Measurements from ENCODE around the gene MBLAC2. TPM values are rescaled to one million over a fixed set of nuclear protein-coding genes. Genes with fewer than 3 reads are reported as not detected.
A peak's percentile ranks its signal among the peaks of the same experiment; 100 is the strongest.

Gene MBLAC2
- total RNA-seq, result 11.5 and 13.3 TPM in 2 replicates
- 5.8 TPM for total RNA-seq (2013)
- 2.9 and 3.8 TPM in 2 replicates for polyA plus RNA-seq
- polyA minus RNA-seq, result 4.9 and 5.7 TPM in 2 replicates

- no peaks in the 10 kb centered on the region for H3K27me3 Mint-ChIP-seq
- H3K27ac ChIP-seq (ENCODE audit: low read length in 2 of 2), result peak within 1 kb of the TSS; percentile 53 to 55
- H3K36me3 ChIP-seq (replicated peaks in 1 of 2; ENCODE audit: control extremely low read depth in 1 of 2, control insufficient read depth in 1 of 2, extremely low read depth in 1 of 2, insufficient read depth in 2 of 2, low read length in 1 of 2), result no peaks in the 10 kb centered on the region
- H3K27ac Mint-ChIP-seq, result peak within 1 kb of the TSS; percentile 94
- peak within 1 kb of the TSS; percentile 96 for H3K4me3 Mint-ChIP-seq
- no peaks in the 10 kb centered on the region for H3K27me3 ChIP-seq (replicated peaks in 1 of 4; ENCODE audit: control extremely low read depth in 1 of 4, control insufficient read depth in 3 of 4, insufficient read depth in 4 of 4, low read length in 3 of 4)
- peaks cover 24% of the 10 kb centered on the region for H3K4me1 Mint-ChIP-seq
- peaks cover 33% of the 10 kb centered on the region for H3K79me2 ChIP-seq (ENCODE audit: control insufficient read depth, insufficient read depth, low read length)
- peaks cover 11 to 15% of the 10 kb centered on the region in 2 donors for H3K4me1 ChIP-seq (ENCODE audit: control insufficient read depth in 2 of 2, insufficient read depth in 2 of 2, low read length in 2 of 2)
- no peaks in the 10 kb centered on the region for H4K20me1 ChIP-seq (ENCODE audit: control insufficient read depth, insufficient read depth, low read length, poor library complexity, severe bottlenecking)
- no peaks in the 10 kb centered on the region for H3K9me3 ChIP-seq (ENCODE audit: control extremely low read depth in 1 of 3, control insufficient read depth in 2 of 3, insufficient read depth in 1 of 3, low read length in 2 of 3)
- H3K4me2 ChIP-seq (replicated peaks; ENCODE audit: low read depth, low read length, poor library complexity, severe bottlenecking), result peak within 1 kb of the TSS; percentile 80
- peak; percentile 92 for ATAC-seq (ENCODE audit: low read depth)
- WGBS (ENCODE audit: insufficient coverage), result under 1% methylated on average over 71 of the region's 73 CpGs
- DNase-seq, result peak; percentile 95
- intact Hi-C loops (cut with micrococcal nuclease), result loop anchor here (1.0 to 10.0 kb wide), 5 partner anchors 35 to 1742 kb away; partner anchors contain the start of genes CETN3, LYSMD3 and MEF2C
- no peaks in the 10 kb centered on the region for H3K9me3 Mint-ChIP-seq (ENCODE audit: insufficient read depth)
- H3K4me3 ChIP-seq (ENCODE audit: control extremely low read depth in 1 of 5, extremely low read depth in 1 of 5, insufficient read depth in 1 of 5, low read depth in 2 of 5, low read length in 4 of 5), result peak within 1 kb of the TSS; percentile 67 to 94 (median 86)
- POLR2A ChIA-PET, result interaction anchor here (0.6 to 1.5 kb wide), 3 partner anchors 55 to 67 kb away, joined by 3 to 13 read pairs (median 4); partner anchors contain the start of genes CETN3 and LYSMD3
- H3K9ac ChIP-seq (ENCODE audit: low read length), result peak within 1 kb of the TSS; percentile 84
- TF ChIP-seq, protein P1, sequence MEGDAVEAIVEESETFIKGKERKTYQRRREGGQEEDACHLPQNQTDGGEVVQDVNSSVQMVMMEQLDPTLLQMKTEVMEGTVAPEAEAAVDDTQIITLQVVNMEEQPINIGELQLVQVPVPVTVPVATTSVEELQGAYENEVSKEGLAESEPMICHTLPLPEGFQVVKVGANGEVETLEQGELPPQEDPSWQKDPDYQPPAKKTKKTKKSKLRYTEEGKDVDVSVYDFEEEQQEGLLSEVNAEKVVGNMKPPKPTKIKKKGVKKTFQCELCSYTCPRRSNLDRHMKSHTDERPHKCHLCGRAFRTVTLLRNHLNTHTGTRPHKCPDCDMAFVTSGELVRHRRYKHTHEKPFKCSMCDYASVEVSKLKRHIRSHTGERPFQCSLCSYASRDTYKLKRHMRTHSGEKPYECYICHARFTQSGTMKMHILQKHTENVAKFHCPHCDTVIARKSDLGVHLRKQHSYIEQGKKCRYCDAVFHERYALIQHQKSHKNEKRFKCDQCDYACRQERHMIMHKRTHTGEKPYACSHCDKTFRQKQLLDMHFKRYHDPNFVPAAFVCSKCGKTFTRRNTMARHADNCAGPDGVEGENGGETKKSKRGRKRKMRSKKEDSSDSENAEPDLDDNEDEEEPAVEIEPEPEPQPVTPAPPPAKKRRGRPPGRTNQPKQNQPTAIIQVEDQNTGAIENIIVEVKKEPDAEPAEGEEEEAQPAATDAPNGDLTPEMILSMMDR (IDR thresholded peaks at IDR 0.05), result peak; percentile 64
- no peak for TF ChIP-seq EZH2 (IDR thresholded peaks at IDR 0.05; ENCODE audit: borderline replicate concordance, insufficient read depth, low read depth, low read length, poor library complexity, severe bottlenecking)
- CTCF ChIA-PET, result interaction anchor here (1.1 to 3.3 kb wide), 3 partner anchors 55 to 65 kb away, joined by 4 to 21 read pairs (median 10); partner anchors contain the start of genes CETN3 and LYSMD3
- H2AFZ ChIP-seq (ENCODE audit: insufficient read depth, low read depth, low read length, poor library complexity, severe bottlenecking), result peak within 1 kb of the TSS; percentile 97
Measured at GRCh38 chr5:90474235-90475107, at the start of gene MBLAC2, which contains the start of gene POLR3G. TSS of gene MBLAC2 (minus strand) at chr5:90474771. CDS start at chr5:90474292, 479 bp downstream. TSS of gene POLR3G (plus strand) at chr5:90474864. CDS start at chr5:90485568, 10,704 bp downstream.

Measured in B cell (primary cell).